Natural killer cell (primary cell): ENCODE results near the gene LRRC26. TPM values are rescaled to one million over a fixed set of nuclear protein-coding genes. Genes with fewer than 3 reads are reported as not detected.

Experiments used
- ATAC-seq, 3 donors: fragments of 150-1000 bp in 2 of 3; fragments of 200-7000 bp in 1 of 3; cut with Tn5 transposase; 1 replicate in 1 of 3; 2 replicates in 2 of 3; pipeline ENCODE4 v1.10.0; 2021; ENCODE audit warnings: mild to moderate bottlenecking in 2 of 3, moderate library complexity in 2 of 3
- DNase-seq, 2 donors: peaks; one replicate each; pipeline versions ENCODE4 v3.0.0 to v3.0.0-alpha.2; 2013 to 2021; ENCODE audit warnings: mixed read lengths in 1 of 2
- H3K27ac ChIP-seq: one replicate; pipeline ENCODE4 v1.5.1; 2013; ENCODE audit warnings: mild to moderate bottlenecking, low read length
- H3K27me3 ChIP-seq: one replicate; pipeline ENCODE4 v1.6.1; 2013; ENCODE audit warnings: low read length; ENCODE audit not compliant: control insufficient read depth, insufficient read depth
- H3K36me3 ChIP-seq: one replicate; pipeline ENCODE4 v1.6.1; 2013; ENCODE audit warnings: low read length; ENCODE audit not compliant: control insufficient read depth, insufficient read depth
- H3K4me1 ChIP-seq: one replicate; pipeline ENCODE4 v1.6.1; 2013; ENCODE audit warnings: low read length; ENCODE audit not compliant: control insufficient read depth, insufficient read depth
- H3K4me3 ChIP-seq: one replicate; pipeline ENCODE4 v1.5.1; 2013; ENCODE audit warnings: low read length
- H3K9me3 ChIP-seq: one replicate; pipeline ENCODE4 v1.6.1; 2013; ENCODE audit warnings: low read length; ENCODE audit not compliant: control insufficient read depth, insufficient read depth
- H3K27ac Mint-ChIP-seq, 2 donors: one replicate each; pipeline ENCODE4 v1.8.0; 2022; ENCODE audit warnings: mild to moderate bottlenecking in 2 of 2, mixed read lengths in 2 of 2, moderate library complexity in 1 of 2
- H3K27me3 Mint-ChIP-seq, 2 donors: one replicate each; pipeline ENCODE4 v1.8.0; 2022; ENCODE audit warnings: low read depth in 2 of 2, mixed read lengths in 2 of 2
- H3K36me3 Mint-ChIP-seq: one replicate; pipeline ENCODE4 v1.8.0; 2022; ENCODE audit warnings: mixed read lengths
- H3K4me1 Mint-ChIP-seq, 2 donors: one replicate each; pipeline ENCODE4 v1.8.0; 2022; ENCODE audit warnings: mixed read lengths in 2 of 2
- H3K4me3 Mint-ChIP-seq: one replicate; pipeline ENCODE4 v1.8.0; 2022; ENCODE audit warnings: mild to moderate bottlenecking, moderate library complexity, mixed read lengths
- H3K9me3 Mint-ChIP-seq, 2 donors: one replicate each; pipeline ENCODE4 v1.8.0; 2022; ENCODE audit warnings: mixed read lengths in 2 of 2
- CTCF ChIP-seq: fragments of 200-600 bp; IDR thresholded peaks from one replicate; pipeline ENCODE4 v1.8.0; 2022; ENCODE audit warnings: antibody characterized with exemption
- WGBS: methylation state at CpG from one replicate; pipeline ENCODE4 v1.1.7; 2013; ENCODE audit warnings: missing lambda C conversion rate; ENCODE audit not compliant: insufficient coverage; 5-methylcytosine and 5-hydroxymethylcytosine counted together
- intact Hi-C: fragments of 100-400 bp; cut with micrococcal nuclease; formaldehyde crosslinking; loops from one replicate; pipeline ENCODE4 v1.14.2; 2022
- total RNA-seq, 4 donors: library from RNA; stranded (reverse); fragments of 120-200 nt in 1 of 4; gene quantifications; one replicate each; pipeline versions ENCODE4 v1.2.3 to v1.2.4, GENCODE V29; 2013 to 2022

LRRC26 gene
- total RNA-seq, 3 donors from 2014 or later (not counting 1 experiment from before 2014, with no cell fraction given): not detected

- ATAC-seq: peak in 1 of 3 donors; percentile 14
- WGBS: 78% methylated on average over 17 of the region's 17 CpGs
These were observed 28.6 kb downstream of the LRRC26 start for GRCh38 chr9:137141050-137141810.

GRCh38 chr9:137140151-137141012, 29.5 kb downstream of the LRRC26 start:
- WGBS: 70% methylated on average over 26 of the region's 26 CpGs
- Histone ChIP-seq H3K9me3 (no peaks in the 10 kb centered on the region), H3K4me1 (peaks cover 4% of the 10 kb centered on the region), H3K4me3 (no peak overlapping the region), H3K27ac (no peak overlapping the region), H3K27me3 (peaks cover 31% of the 10 kb centered on the region), H3K36me3 (no peaks in the 10 kb centered on the region)
- ATAC-seq (no peak), DNase-seq (no peak)
- no peak for TF ChIP-seq CTCF
- Mint-ChIP-seq H3K9me3 (no peaks in the 10 kb centered on the region), H3K4me3 (no peak overlapping the region), H3K27ac (no peak overlapping the region), H3K4me1 (peaks cover 0 to 6% of the 10 kb centered on the region in 2 donors), H3K27me3 (peaks cover 15 to 31% of the 10 kb centered on the region in 2 donors), H3K36me3 (no peaks in the 10 kb centered on the region)
- intact Hi-C loops: no loop called here

More at GRCh38 chr9:137141050-137141810, 28.6 kb downstream of the LRRC26 start:
- Histone ChIP-seq H3K4me3 (no peak overlapping the region), H3K36me3 (no peaks in the 10 kb centered on the region), H3K27me3 (peaks cover 29% of the 10 kb centered on the region), H3K9me3 (no peaks in the 10 kb centered on the region), H3K27ac (no peak overlapping the region), H3K4me1 (peaks cover 4% of the 10 kb centered on the region)
- H3K9me3 Mint-ChIP-seq: no peaks in the 10 kb centered on the region
- no peak overlapping the region for H3K4me3 Mint-ChIP-seq
- DNase-seq: no peak
- H3K27ac Mint-ChIP-seq: no peak overlapping the region
- TF ChIP-seq CTCF: no peak
- H3K27me3 Mint-ChIP-seq: peaks cover 8 to 27% of the 10 kb centered on the region in 2 donors
- peaks cover 0 to 6% of the 10 kb centered on the region in 2 donors for H3K4me1 Mint-ChIP-seq
- H3K36me3 Mint-ChIP-seq: no peaks in the 10 kb centered on the region
- intact Hi-C loops: no loop called here

GRCh38 chr9:137139468-137140150, 30.2 kb downstream of the LRRC26 start:
- peaks cover 31% of the 10 kb centered on the region for H3K27me3 ChIP-seq

More at GRCh38 chr9:137139468-137140150, 30.2 kb downstream of the LRRC26 start:
- Histone ChIP-seq H3K36me3 (no peaks in the 10 kb centered on the region), H3K9me3 (no peaks in the 10 kb centered on the region), H3K27ac (no peak overlapping the region), H3K4me3 (no peak overlapping the region), H3K4me1 (peaks cover 4% of the 10 kb centered on the region)
- H3K9me3 Mint-ChIP-seq: no peaks in the 10 kb centered on the region
- DNase-seq: no peak
- 40% methylated on average over 37 of the region's 37 CpGs for WGBS
- TF ChIP-seq CTCF: no peak
- H3K4me3 Mint-ChIP-seq: no peak overlapping the region
- H3K27ac Mint-ChIP-seq: no peak overlapping the region
- intact Hi-C loops: no loop called here
- ATAC-seq: no peak
- H3K27me3 Mint-ChIP-seq: peaks cover 15 to 31% of the 10 kb centered on the region in 2 donors
- peaks cover 0 to 6% of the 10 kb centered on the region in 2 donors for H3K4me1 Mint-ChIP-seq
- no peaks in the 10 kb centered on the region for H3K36me3 Mint-ChIP-seq
